HL-60 (cell line): Measurements from ENCODE around the gene PCNX4.

ENCODE experiments used
- GABPA ChIP-seq: IDR thresholded peaks from 2 replicates; pipeline ENCODE4 v1.6.1; 2012; ENCODE audit warnings: low read depth
- POLR2AphosphoS5 ChIP-seq: IDR thresholded peaks from 2 replicates; pipeline ENCODE4 v1.6.1; 2012; ENCODE audit warnings: low read depth
- REST ChIP-seq: IDR thresholded peaks from 2 replicates; pipeline ENCODE4 v1.6.1; 2012; ENCODE audit warnings: low read depth; ENCODE audit not compliant: insufficient replicate concordance
- SPI1 ChIP-seq: IDR thresholded peaks from 2 replicates; pipeline ENCODE4 v1.6.1; 2012; ENCODE audit warnings: low read depth, mild to moderate bottlenecking, borderline replicate concordance
- TF ChIP-seq, protein P1 (sequence below): IDR thresholded peaks from one replicate; pipeline ENCODE4 v1.5.1; 2011; ENCODE audit warnings: low read length, control low read depth, inconsistent platforms; ENCODE audit not compliant: insufficient read depth

- TF ChIP-seq, protein P1, sequence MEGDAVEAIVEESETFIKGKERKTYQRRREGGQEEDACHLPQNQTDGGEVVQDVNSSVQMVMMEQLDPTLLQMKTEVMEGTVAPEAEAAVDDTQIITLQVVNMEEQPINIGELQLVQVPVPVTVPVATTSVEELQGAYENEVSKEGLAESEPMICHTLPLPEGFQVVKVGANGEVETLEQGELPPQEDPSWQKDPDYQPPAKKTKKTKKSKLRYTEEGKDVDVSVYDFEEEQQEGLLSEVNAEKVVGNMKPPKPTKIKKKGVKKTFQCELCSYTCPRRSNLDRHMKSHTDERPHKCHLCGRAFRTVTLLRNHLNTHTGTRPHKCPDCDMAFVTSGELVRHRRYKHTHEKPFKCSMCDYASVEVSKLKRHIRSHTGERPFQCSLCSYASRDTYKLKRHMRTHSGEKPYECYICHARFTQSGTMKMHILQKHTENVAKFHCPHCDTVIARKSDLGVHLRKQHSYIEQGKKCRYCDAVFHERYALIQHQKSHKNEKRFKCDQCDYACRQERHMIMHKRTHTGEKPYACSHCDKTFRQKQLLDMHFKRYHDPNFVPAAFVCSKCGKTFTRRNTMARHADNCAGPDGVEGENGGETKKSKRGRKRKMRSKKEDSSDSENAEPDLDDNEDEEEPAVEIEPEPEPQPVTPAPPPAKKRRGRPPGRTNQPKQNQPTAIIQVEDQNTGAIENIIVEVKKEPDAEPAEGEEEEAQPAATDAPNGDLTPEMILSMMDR, result no peak
- no peak for TF ChIP-seq POLR2AphosphoS5
- no peak for TF ChIP-seq GABPA
- no peak for TF ChIP-seq REST
- no peak for TF ChIP-seq SPI1
Measured at GRCh38 chr14:60061371-60061770, 30.4 kb upstream of the PCNX4 start.
